Measurements from ENCODE around the gene PCDHA7.
"Not testable (repeated sequence)": the region's sequence is repeated elsewhere in the genome, so short reads cannot be mapped to it uniquely, and the experiment has no call there.

The PCDHA7 gene

GRCh38 chr5:140823475-140823874 lies 10.6 kb upstream of the PCDHA7 start:
- no peak for DNase-seq

DNA sequence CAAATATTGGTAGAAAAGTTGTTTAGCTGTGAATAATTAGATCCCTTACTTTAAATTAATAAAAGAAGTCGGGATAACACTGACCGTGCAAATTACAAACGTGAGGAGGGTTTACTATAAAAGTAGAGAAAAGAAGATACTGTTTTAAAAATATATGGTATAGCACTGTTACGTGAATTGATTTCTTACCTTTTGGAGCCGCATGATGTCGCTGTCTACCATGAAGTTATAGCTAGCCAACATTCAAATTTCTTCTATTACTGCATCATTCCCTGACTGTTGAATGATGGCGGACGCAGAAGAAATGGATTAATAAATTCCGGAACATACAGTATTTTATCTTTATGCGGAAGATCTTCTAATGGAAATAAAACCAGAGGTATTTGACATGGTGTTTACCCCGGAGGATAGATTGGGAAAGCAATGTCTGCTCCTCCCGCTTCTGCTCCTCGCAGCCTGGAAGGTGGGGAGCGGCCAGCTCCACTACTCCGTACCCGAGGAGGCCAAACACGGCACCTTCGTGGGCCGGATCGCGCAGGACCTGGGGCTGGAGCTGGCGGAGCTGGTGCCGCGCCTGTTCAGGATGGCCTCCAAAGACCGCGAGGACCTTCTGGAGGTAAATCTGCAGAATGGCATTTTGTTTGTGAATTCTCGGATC lies 6.2 kb upstream of the PCDHA7 start, which contains the start of gene PCDHA6:
TSS of gene PCDHA6 (plus strand) at position 257 of the 658 bp plus-strand sequence. CDS start at position 389, 132 bp downstream.
- no peak for DNase-seq

GRCh38 chr5:140828362-140828737 lies 5.7 kb upstream of the PCDHA7 start:
- no peak for DNase-seq

GRCh38 chr5:140829511-140830501 lies 4.3 kb upstream of the PCDHA7 start:
- DNase-seq = not testable (repeated sequence)

DNA sequence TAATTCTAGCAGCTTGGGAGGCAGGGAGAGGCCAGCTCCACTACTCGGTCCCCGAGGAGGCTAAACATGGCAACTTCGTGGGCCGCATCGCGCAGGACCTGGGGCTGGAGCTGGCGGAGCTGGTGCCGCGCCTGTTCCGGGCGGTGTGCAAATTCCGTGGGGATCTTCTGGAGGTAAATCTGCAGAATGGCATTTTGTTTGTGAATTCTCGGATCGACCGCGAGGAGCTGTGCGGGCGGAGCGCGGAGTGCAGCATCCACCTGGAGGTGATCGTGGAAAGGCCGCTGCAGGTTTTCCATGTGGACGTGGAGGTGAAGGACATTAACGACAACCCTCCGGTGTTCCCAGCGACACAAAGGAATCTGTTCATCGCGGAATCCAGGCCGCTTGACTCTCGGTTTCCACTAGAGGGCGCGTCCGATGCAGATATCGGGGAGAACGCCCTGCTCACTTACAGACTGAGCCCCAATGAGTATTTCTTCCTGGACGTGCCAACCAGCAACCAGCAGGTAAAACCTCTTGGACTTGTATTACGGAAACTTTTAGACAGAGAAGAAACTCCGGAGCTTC lies 455 bp downstream of the PCDHA7 start:
- DNase-seq = not testable (repeated sequence)

DNA sequence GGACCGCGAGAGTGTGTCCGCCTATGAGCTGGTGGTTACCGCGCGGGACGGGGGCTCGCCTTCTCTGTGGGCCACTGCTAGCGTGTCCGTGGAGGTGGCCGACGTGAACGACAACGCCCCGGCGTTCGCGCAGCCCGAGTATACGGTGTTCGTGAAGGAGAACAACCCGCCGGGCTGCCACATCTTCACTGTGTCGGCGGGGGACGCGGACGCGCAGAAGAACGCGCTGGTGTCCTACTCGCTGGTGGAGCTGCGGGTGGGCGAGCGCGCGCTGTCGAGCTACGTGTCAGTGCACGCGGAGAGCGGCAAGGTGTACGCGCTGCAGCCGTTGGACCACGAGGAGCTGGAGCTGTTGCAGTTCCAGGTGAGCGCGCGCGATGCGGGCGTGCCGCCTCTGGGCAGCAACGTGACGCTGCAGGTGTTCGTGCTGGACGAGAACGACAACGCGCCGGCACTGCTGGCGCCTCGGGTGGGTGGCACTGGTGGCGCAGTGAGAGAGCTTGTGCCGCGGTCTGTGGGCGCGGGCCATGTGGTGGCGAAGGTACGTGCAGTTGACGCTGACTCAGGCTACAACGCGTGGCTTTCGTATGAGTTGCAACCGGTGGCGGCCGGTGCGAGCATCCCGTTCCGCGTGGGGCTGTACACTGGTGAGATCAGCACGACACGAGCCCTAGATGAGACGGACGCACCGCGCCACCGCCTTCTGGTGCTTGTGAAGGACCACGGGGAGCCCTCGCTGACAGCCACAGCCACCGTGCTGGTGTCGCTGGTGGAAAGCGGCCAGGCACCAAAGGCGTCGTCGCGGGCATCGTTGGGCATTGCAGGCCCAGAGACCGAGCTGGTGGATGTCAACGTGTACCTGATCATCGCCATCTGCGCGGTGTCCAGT lies 1.8 kb downstream of the PCDHA7 start:
- no peak for DNase-seq

DNA sequence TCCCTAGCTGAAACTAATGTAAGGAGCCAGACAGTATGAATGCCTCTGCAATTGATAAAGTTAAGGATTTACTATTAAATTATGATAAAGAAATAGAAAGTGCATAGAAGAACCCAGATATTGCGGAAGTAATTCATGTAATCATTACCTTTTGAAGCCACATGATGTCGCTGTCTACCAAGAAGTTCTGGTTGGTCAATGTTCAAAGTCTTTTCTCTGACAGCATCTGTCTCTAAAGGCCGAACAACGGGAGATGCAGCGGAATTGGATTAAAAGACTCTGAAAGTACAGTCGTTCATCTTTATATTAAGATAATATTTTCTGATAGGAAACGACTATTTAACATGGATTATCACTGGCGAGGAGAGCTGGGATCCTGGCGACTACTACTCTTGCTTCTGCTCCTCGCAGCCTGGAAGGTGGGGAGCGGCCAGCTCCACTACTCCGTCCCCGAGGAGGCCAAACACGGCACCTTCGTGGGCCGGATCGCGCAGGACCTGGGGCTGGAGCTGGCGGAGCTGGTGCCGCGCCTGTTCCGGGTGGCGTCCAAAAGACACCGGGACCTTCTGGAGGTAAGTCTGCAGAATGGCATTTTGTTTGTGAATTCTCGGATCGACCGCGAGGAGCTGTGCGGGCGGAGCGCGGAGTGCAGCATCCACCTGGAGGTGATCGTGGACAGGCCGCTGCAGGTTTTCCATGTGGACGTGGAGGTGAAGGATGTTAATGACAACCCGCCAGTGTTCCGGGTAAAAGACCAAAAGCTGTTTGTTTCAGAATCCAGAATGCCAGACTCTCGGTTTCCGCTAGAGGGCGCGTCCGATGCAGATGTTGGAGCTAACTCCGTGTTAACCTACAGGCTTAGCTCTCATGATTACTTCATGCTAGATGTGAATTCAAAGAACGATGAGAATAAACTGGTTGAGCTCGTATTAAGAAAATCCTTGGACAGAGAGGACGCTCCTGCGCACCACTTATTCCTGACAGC lies 7.2 kb downstream of the PCDHA7 start, which contains the start of gene PCDHA8:
TSS of gene PCDHA8 (plus strand) at position 210 of the 985 bp plus-strand sequence. CDS start at position 345, 135 bp downstream.
- DNase-seq = no peak

DNA sequence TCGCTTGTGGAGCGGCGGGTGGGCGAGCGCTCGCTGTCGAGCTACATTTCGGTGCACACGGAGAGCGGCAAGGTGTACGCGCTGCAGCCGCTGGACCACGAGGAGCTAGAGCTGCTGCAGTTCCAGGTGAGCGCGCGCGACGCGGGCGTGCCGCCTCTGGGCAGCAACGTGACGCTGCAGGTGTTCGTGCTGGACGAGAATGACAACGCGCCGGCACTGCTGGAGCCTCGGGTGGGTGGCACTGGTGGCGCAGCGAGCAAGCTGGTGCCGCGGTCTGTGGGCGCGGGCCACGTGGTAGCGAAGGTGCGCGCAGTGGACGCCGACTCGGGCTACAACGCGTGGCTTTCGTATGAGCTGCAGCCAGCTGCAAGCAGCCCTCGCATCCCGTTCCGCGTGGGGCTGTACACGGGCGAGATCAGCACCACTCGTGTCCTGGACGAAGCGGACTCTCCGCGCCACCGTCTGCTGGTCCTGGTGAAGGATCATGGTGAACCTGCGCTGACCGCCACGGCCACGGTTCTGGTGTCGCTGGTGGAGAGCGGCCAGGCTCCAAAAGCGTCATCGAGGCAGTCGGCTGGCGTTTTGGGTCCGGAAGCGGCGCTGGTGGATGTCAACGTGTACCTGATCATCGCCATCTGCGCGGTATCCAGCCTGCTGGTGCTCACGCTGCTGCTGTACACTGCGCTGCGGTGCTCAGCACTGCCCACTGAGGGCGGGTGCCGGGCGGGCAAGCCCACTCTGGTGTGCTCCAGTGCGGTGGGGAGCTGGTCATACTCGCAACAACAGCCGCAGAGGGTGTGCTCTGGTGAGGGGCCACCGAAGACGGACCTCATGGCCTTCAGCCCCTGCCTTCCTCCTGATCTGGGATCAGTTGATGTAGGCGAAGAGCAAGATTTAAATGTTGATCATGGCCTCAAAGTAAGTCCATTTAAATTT lies 9.0 kb downstream of the PCDHA7 start:
- DNase-seq = no peak

- peak; percentile 34 for DNase-seq
Measured at GRCh38 chr5:140848139-140849102, 14.4 kb downstream of the PCDHA7 start, which contains the start of gene PCDHA9. TSS of gene PCDHA9 (plus strand) at chr5:140848382. CDS start at chr5:140848496, 114 bp downstream.

DNA sequence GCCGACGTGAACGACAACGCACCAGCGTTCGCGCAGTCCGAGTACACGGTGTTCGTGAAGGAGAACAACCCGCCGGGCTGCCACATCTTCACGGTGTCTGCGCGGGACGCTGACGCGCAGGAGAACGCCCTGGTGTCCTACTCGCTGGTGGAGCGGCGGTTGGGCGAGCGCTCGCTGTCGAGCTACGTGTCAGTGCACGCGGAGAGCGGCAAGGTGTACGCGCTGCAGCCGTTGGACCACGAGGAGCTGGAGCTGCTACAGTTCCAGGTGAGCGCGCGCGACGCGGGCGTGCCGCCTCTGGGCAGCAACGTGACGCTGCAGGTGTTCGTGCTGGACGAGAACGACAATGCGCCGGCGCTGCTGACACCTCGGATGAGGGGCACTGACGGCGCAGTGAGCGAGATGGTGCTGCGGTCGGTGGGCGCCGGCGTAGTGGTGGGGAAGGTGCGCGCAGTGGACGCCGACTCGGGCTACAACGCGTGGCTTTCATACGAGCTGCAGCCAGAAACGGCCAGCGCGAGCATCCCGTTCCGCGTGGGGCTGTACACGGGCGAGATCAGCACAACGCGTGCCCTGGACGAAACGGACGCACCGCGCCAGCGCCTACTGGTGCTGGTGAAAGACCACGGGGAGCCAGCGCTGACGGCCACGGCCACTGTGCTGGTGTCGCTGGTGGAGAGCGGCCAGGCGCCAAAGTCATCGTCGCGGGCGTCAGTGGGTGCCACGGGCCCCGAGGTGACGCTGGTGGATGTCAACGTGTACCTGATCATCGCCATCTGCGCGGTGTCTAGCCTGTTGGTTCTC lies 16.0 kb downstream of the PCDHA7 start:
- DNase-seq = not testable (repeated sequence)

- no peak for DNase-seq
Measured at GRCh38 chr5:140855772-140856674, 22.0 kb downstream of the PCDHA7 start, which contains the start of gene PCDHA10. TSS of gene PCDHA10 (plus strand) at chr5:140855897. CDS start at chr5:140856049, 152 bp downstream.

DNA sequence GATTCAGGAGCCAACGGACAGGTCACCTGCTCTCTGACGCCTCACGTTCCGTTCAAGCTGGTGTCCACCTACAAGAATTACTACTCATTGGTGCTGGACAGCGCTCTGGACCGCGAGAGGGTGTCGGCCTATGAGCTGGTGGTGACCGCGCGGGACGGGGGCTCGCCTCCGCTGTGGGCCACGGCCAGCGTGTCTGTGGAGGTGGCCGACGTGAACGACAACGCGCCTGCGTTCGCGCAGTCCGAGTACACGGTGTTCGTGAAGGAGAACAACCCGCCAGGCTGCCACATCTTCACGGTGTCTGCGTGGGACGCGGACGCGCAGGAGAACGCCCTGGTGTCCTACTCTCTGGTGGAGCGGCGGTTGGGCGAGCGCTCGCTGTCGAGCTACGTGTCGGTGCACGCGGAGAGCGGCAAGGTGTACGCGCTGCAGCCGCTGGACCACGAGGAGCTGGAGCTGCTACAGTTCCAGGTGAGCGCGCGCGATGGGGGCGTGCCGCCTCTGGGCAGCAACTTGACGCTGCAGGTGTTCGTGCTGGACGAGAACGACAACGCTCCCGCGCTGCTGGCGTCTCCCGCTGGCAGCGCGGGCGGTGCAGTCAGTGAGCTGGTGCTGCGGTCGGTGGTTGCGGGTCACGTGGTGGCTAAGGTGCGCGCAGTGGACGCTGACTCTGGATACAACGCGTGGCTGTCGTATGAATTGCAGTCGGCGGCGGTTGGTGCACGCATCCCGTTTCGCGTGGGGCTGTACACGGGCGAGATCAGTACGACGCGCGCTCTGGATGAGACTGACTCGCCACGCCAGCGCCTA lies 23.3 kb downstream of the PCDHA7 start:
- DNase-seq = no peak

- DNase-seq = no peak
Measured at GRCh38 chr5:140857987-140858240, 23.8 kb downstream of the PCDHA7 start.

GRCh38 chr5:140862441-140863295 lies 28.6 kb downstream of the PCDHA7 start:
- DNase-seq = no peak
